ENCODE results near the gene HES6.

- TF ChIP-seq, protein P1, sequence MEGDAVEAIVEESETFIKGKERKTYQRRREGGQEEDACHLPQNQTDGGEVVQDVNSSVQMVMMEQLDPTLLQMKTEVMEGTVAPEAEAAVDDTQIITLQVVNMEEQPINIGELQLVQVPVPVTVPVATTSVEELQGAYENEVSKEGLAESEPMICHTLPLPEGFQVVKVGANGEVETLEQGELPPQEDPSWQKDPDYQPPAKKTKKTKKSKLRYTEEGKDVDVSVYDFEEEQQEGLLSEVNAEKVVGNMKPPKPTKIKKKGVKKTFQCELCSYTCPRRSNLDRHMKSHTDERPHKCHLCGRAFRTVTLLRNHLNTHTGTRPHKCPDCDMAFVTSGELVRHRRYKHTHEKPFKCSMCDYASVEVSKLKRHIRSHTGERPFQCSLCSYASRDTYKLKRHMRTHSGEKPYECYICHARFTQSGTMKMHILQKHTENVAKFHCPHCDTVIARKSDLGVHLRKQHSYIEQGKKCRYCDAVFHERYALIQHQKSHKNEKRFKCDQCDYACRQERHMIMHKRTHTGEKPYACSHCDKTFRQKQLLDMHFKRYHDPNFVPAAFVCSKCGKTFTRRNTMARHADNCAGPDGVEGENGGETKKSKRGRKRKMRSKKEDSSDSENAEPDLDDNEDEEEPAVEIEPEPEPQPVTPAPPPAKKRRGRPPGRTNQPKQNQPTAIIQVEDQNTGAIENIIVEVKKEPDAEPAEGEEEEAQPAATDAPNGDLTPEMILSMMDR (conservative IDR thresholded peaks at IDR 0.05; ENCODE audit: low read length), result no peak
- no peak for TF ChIP-seq EZH2phosphoT487 (IDR thresholded peaks at IDR 0.05; ENCODE audit: borderline replicate concordance, low read depth, low read length)
These were observed 8.1 kb upstream of the HES6 start for GRCh38 chr2:238247841-238248453.
